OCI-LY7 (cell line): Measurements from ENCODE around the gene ZBTB11. TPM values are rescaled to one million over a fixed set of nuclear protein-coding genes. Genes with fewer than 3 reads are reported as not detected.

Experiments used
- BruUV-seq: library from RNA; stranded (reverse); fragments of 400-500 nt; replicated peaks from 2 replicates; lab custom pipeline; 2021; lab: Mats Ljungman, UMichigan
- CTCF ChIA-PET: fragments of 300-600 bp; sonication (Branson Sonifier 250); formaldehyde crosslinking; loops from one replicate; lab custom pipeline; 2022; ENCODE audit warnings: antibody characterized with exemption; ENCODE audit not compliant: unreplicated experiment; lab: Charles Lee
- POLR2A ChIA-PET: fragments of 300-600 bp; sonication (Branson Sonifier 250); formaldehyde crosslinking; loops from one replicate; lab custom pipeline; 2022; ENCODE audit warnings: antibody characterized with exemption; lab: Charles Lee
- DNase-seq: peaks from one replicate; pipeline ENCODE4 v3.0.0-alpha.2; 2015; ENCODE audit warnings: low spot score
- H2AFZ ChIP-seq: fragments of 200-600 bp; sonication (generic), shearing (Covaris generic); 2 replicates; pipeline ENCODE4 v1.6.1; 2014; ENCODE audit warnings: mild to moderate bottlenecking, antibody characterized with exemption, low read length, moderate library complexity
- H3K27ac ChIP-seq: fragments of 200-600 bp; sonication (generic); 2 replicates; pipeline ENCODE4 v1.5.1; 2014; ENCODE audit warnings: mixed run types, low read depth, mild to moderate bottlenecking, moderate library complexity, low read length, inconsistent platforms; ENCODE audit not compliant: poor library complexity, severe bottlenecking
- H3K36me3 ChIP-seq: fragments of 200-600 bp; sonication (generic); 2 replicates; pipeline ENCODE4 v1.6.1; 2014; ENCODE audit warnings: mild to moderate bottlenecking, antibody characterized with exemption, low read length, moderate library complexity, mixed read lengths; ENCODE audit not compliant: insufficient read depth
- H3K4me1 ChIP-seq: fragments of 200-600 bp; sonication (generic); 2 replicates; pipeline ENCODE4 v1.5.1; 2014; ENCODE audit warnings: mild to moderate bottlenecking, low read length; ENCODE audit not compliant: insufficient read depth, poor library complexity, severe bottlenecking
- H3K4me2 ChIP-seq: fragments of 200-600 bp; sonication (generic); 2 replicates; pipeline ENCODE4 v1.6.1; 2014; ENCODE audit warnings: mild to moderate bottlenecking, low read length
- H3K4me3 ChIP-seq: fragments of 200-600 bp; sonication (generic); 2 replicates; pipeline ENCODE4 v1.5.1; 2014; ENCODE audit warnings: mild to moderate bottlenecking, low read depth, low read length; ENCODE audit not compliant: poor library complexity, severe bottlenecking
- H3K79me2 ChIP-seq: fragments of 200-600 bp; sonication (generic); 2 replicates; pipeline ENCODE4 v1.6.1; 2016; ENCODE audit warnings: low read depth, mild to moderate bottlenecking, low read length, moderate library complexity, mixed read lengths; ENCODE audit not compliant: insufficient read depth
- H3K9me2 ChIP-seq: fragments of 200-600 bp; sonication (generic); 2 replicates; pipeline ENCODE4 v1.6.1; 2016; ENCODE audit warnings: mild to moderate bottlenecking, low read length, mixed read lengths; ENCODE audit not compliant: insufficient read depth
- H3K9me3 ChIP-seq: fragments of 200-600 bp; sonication (generic); 2 replicates; pipeline ENCODE4 v1.6.1; 2014; ENCODE audit warnings: mild to moderate bottlenecking, mixed run types, low read length, mixed read lengths
- H4K20me1 ChIP-seq: fragments of 200-600 bp; sonication (generic); 2 replicates; pipeline ENCODE4 v1.6.1; 2014; ENCODE audit warnings: mild to moderate bottlenecking, antibody characterized with exemption, low read length, moderate library complexity, mixed read lengths; ENCODE audit not compliant: insufficient read depth
- CTCF ChIP-seq: fragments of 200-600 bp; sonication (generic); conservative IDR thresholded peaks from 2 replicates; pipeline ENCODE4 v1.5.1; 2014; ENCODE audit warnings: mild to moderate bottlenecking, antibody characterized with exemption, low read length, moderate library complexity, mixed read lengths
- EZH2phosphoT487 ChIP-seq: fragments of 200-600 bp; sonication (generic); IDR thresholded peaks from 2 replicates; pipeline ENCODE4 v1.6.1; 2018; ENCODE audit warnings: low read depth, borderline replicate concordance, mild to moderate bottlenecking, mixed run types, antibody characterized with exemption, low read length, moderate library complexity, mixed read lengths
- intact Hi-C: fragments of 100-400 bp; cut with micrococcal nuclease; formaldehyde crosslinking; loops from one replicate; pipeline ENCODE4 v1.10.0; 2022; ENCODE audit not compliant: unreplicated experiment
- total RNA-seq, 2 experiments: library from RNA; depleted of rRNA in 1 of 2; stranded (reverse); fragments of >200 nt in 1 of 2; shearing (Covaris generic) in 1 of 2; gene quantifications; 2 replicates each; pipeline ENCODE4 v1.2.3, GENCODE V29; 2014 to 2022

Gene ZBTB11
- total RNA-seq, 2 experiments from 2014 or later, result 21.5 to 26.8 TPM

GRCh38 chr3:101618726-101619125 is 58.2 kb downstream of the ZBTB11 start:
- no peak overlapping the region for H2AFZ ChIP-seq
- intact Hi-C loops, result no loop called here
- no TSS peak for BruUV-seq
- no peaks in the 10 kb centered on the region for H3K9me2 ChIP-seq
- no peak overlapping the region for H3K4me3 ChIP-seq
- H3K27ac ChIP-seq, result no peak overlapping the region
- no peaks in the 10 kb centered on the region for H3K4me1 ChIP-seq
- DNase-seq, result no peak
- H3K36me3 ChIP-seq, result no peaks in the 10 kb centered on the region
- no peaks in the 10 kb centered on the region for H3K9me3 ChIP-seq
- POLR2A ChIA-PET, result interaction anchor here (0.6 kb wide), 1 partner anchor 857 kb away, joined by 5 read pairs; no protein-coding TSS in a partner anchor
- H3K79me2 ChIP-seq, result no peaks in the 10 kb centered on the region
- TF ChIP-seq EZH2phosphoT487, result no peak
- TF ChIP-seq CTCF, result no peak
- no peak overlapping the region for H3K4me2 ChIP-seq
- H4K20me1 ChIP-seq, result no peaks in the 10 kb centered on the region
- CTCF ChIA-PET, result no interaction called here

- H3K27ac ChIP-seq, result no peak overlapping the region
Observed at GRCh38 chr3:101617478-101617877, 59.5 kb downstream of the ZBTB11 start.

More at GRCh38 chr3:101617478-101617877, 59.5 kb downstream of the ZBTB11 start:
- POLR2A ChIA-PET, result no interaction called here
- TF ChIP-seq CTCF (no peak), EZH2phosphoT487 (no peak)
- Histone ChIP-seq H3K4me3 (no peak overlapping the region), H3K9me2 (no peaks in the 10 kb centered on the region), H3K36me3 (no peaks in the 10 kb centered on the region), H3K4me1 (no peaks in the 10 kb centered on the region), H3K4me2 (no peak overlapping the region), H3K79me2 (no peaks in the 10 kb centered on the region), H2AFZ (no peak overlapping the region), H4K20me1 (no peaks in the 10 kb centered on the region), H3K9me3 (no peaks in the 10 kb centered on the region)
- CTCF ChIA-PET, result no interaction called here
- intact Hi-C loops, result no loop called here
- DNase-seq, result no peak
- BruUV-seq, result no TSS peak
